HG02759 (cell line): Measurements from ENCODE around the gene COPS4.
A peak's percentile ranks its signal among the peaks of the same experiment; 100 is the strongest.
"Not testable (repeated sequence)": the region's sequence is repeated elsewhere in the genome, so short reads cannot be mapped to it uniquely, and the experiment has no call there.

ENCODE experiments used
- ATAC-seq: cut with Tn5 transposase; IDR thresholded peaks from one replicate; pipeline ENCODE4 v1.9.1; 2021; ENCODE audit warnings: mild to moderate bottlenecking, moderate library complexity; ENCODE audit not compliant: unreplicated experiment

The COPS4 gene

GRCh38 chr4:83034630-83035494, at the start of gene COPS4:
COPS4 (plus strand) TSS chr4:83035183; CDS start chr4:83035225, 42 bp downstream.
- peak; percentile 99 for ATAC-seq

GRCh38 chr4:82987519-82987918, 47.5 kb upstream of the COPS4 start:
- not testable (repeated sequence) for ATAC-seq

GRCh38 chr4:82988323-82988832, 46.6 kb upstream of the COPS4 start:
- no peak for ATAC-seq

DNA sequence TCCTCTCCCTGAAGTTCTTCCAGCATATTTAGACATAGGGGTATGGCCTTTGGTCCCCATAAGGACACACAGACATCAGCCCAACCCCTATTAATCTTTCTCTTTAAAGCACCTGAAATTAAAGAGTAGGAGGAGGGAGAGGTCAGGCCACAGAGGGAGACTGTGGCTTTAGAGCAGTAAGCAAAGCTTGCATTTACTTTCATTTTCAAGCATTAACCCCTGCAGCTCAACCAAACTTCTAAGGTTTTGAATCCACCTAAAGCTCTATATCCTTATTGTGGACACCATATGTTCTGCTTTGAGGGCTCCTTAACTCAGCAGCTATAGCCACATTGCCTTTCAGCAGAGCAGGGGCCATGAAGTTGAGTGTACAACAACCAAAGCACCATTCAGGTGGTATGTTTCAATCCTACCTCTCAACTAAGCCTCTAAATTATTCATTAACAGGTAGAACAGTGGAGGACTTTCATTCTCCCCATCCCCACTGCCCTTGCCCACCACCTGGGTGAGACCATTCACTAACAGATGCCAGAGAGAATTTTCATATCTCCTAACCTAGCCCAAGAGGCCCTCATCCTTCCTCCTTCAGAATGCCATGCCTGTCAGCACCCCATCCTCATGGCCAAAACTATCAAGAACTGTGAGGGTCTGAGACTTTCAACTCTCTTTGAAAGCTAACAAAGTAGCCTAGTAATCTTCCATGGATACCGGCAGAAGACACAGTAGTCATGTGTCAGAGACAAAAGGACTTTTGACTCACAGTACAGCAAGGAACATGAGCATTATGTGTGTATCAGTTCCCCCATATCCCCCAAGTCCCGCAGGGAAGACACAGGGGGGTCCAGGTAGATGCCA, 45.2 kb upstream of the COPS4 start:
- peak; percentile 94 for ATAC-seq

DNA sequence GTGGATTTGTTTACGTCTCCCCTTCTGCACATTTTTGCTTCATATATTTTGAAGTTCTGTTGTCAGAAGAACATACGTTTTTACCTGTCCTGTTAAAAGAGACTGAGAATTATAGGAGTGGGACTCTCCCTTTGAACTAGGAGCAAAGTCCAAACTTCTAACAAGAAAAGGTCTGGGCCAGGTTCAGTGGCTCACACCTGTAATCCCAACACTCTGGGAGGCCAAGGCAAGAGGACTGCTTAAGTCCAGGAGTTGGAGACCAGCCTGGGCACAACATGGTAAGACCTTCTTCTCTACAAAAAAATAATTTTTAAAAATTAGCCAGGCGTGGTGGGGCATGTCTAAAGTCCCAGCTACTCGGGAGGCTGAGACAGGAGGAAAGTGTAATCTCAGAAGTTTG, 40.1 kb upstream of the COPS4 start:
- no peak for ATAC-seq

GRCh38 chr4:82998898-82999297, 36.1 kb upstream of the COPS4 start:
- no peak for ATAC-seq

- no peak for ATAC-seq
These were observed 32.7 kb upstream of the COPS4 start for GRCh38 chr4:83002329-83002728.

GRCh38 chr4:83003044-83003791, 31.8 kb upstream of the COPS4 start:
- ATAC-seq: not testable (repeated sequence)

GRCh38 chr4:83009529-83009928, 25.5 kb upstream of the COPS4 start:
- no peak for ATAC-seq

DNA sequence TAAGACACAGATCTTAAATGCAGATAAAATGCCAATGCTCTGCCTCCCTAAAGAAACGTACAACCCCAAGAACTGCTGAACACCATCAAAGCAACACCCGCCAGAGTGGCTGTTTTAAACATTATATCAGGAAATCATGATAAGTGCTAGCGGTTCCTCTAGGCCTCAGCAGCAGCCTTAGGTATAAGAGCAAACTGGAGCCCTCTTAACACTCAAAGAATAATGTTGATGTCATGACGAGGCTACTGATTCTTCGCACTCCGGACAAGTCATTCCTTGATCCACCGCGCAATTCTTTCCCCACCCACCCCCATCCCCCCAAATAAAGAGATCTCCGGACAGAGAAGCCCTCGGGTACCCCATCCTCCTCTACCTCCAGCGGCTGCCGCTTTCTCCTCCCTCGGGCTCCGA, 24.9 kb upstream of the COPS4 start:
- no peak for ATAC-seq

GRCh38 chr4:83010522-83011318, 24.3 kb upstream of the COPS4 start, which contains the start of gene LIN54:
LIN54 (minus strand) TSS chr4:83010823; CDS start chr4:82984844, 25,979 bp downstream.
- ATAC-seq: peak; percentile 48

GRCh38 chr4:83011689-83012199, 23.2 kb upstream of the COPS4 start:
- ATAC-seq: no peak

- peak; percentile 9 for ATAC-seq
These were observed 22.7 kb upstream of the COPS4 start for GRCh38 chr4:83012200-83012686.

DNA sequence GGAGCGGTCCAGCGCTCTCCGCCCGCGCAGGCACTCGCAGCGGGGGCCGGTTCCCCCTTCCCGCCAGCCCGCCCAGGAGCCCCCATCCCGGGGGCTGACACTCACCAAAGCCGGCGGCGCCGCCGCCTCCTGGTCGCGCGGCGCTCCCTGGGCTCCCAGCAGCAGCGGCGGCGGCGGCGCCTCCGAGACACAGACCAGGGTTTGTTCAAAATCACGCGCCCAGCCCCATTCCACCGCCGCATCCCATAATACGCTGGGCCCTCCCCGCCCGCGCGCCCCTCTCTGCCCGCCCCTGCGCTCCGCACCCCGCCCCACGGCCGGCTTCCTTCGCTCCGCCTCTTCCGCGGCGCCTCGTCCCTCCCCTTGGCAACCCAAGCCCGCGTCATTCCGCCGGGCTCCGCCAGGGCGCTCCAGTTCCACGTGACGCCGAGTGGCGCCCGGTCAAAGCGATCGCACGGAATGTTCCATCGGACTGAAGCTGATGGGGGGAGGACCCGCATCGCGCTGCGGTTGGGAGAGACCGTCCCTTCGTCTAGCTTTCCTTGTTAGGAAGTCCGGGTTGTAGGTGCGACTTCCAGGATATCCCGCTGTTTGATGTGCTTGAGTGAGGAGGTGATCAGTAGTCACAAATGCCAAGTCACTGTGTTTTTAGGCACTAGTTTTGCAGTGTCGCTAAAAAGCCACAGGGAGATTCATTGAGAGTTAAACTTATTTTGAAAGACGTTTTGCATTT, 22.1 kb upstream of the COPS4 start:
- ATAC-seq: peak; percentile 86

- ATAC-seq: no peak
These were observed 21.5 kb upstream of the COPS4 start for GRCh38 chr4:83013420-83013867.

DNA sequence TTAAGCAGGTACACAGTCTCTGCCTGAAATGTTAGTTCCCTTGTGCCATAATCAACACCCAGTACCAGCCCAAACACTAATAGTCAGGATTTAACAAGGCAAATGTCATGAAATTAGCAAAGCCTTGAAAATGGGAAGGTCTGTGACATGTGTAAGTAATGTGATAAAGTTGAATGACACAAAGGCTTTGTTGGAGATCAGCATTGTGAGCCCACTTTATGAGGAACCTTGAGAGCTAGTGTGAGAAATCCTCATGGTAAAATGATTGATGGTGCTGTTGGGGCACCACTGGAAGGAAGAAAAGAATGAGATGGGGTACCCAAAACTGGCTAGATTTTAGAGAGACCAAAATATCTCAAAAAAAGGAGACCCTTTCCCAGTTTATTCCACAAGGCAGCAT, 21.1 kb upstream of the COPS4 start:
- ATAC-seq: no peak

DNA sequence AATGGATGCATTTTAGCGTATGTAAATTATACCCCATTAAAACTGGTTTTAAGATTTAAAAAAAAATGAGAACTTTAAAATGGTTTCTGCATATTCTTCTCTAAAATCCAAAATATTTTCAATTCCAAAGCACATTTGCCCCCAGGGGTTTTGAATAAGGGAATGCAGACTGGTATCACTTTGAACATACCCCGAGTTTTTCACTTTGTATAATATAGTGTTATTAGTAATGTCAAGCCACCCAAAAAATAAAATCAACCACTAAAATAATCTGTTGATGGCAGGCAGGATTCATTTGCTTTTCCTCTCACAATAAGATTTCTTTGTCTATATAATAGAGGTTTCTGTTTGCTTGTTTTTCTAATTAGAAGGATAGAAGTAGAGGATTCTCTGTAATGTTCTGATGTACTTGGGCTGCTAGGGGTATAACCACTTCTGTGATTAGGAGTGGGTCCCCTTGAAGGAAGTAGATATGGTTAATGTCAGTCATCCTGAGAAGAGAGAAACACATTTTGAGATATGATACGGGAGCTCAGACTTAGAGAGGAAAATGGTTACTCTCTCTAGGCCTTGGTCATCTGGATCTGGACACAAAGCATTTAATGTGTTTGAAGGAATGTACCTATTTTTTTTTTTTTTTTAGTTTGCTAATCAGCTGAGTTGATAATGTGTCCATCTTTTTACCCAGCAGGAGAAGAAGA, 15.0 kb upstream of the COPS4 start:
- ATAC-seq: peak; percentile 80
